Epithelial cell of prostate (primary cell): ENCODE results near the gene PFN1.

ENCODE experiments used
- DNase-seq: peaks from one replicate; pipeline ENCODE4 v3.0.0-alpha.2; 2011; ENCODE audit warnings: low read depth, low spot score
- H3K27ac ChIP-seq: fragments of 450-650 bp; 2 replicates; pipeline ENCODE4 v1.5.1; 2017; ENCODE audit warnings: mild to moderate bottlenecking

PFN1 gene

DNA sequence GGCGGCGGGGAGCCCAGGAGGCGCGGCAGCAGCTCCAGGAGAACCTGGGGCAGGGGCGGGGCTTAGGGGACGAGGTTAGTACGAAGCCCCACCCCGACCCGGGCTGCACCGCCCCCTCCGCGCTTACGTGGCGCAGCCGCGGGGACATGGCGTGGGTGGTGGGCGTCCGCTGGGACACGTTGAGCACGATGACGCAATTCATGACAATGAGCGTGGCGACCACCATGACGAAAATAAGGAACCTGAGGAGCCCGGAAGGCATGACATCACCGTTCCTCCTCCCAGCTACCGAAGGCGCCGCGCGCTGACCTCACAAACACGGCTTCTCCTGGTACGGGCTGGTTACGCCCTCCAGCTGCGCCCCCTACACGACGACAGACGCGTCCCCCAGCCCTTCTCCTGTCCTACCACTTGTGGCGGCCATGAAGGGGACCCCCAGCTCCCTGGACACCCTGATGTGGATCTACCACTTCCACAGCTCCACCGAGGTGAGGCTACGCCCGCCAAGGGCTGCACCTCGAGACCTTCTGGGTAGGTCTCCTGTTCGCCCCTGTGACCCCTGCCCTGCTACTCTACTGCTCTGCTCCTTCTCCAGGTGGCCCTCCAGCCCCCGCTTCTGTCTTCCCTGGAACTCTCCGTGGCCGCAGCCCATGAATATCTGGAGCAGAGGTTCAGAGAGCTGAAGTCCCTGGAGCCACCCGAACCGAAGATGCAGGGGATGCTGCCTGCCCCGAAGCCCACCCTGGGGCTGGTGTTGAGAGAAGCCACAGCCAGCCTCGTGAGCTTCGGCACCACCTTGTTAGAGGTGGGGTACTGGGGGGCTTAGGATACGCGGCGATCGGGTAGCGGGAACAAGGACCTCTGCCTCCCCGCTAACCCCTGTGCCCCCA lies 48.7 kb downstream of the PFN1 start, which contains the start of gene C17orf107:
TSS of gene C17orf107 (plus strand) at position 196 of the 890 bp plus-strand sequence. CDS start at position 423, 227 bp downstream.
- H3K27ac ChIP-seq, result no peak within 1 kb of the TSS
- no peak for DNase-seq

DNA sequence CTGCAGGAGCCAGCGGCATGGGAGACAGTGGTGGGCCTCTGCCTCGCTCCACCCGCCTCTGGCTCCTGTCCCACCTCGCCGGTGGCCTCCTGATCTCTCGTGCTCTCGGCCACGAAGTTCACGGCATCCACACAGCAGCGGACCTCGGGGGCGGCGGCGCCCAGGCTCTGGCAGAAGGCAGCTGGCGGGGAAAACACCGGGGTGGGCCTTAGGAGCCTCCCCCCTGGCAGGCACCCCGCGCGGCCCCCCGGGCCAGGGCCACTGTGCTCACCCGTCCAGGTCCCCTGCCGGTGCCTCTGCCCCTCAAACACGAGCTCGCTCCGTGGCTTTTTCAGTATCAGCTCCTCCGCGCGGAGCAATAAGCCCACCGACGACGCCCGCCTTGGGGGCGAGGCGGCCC lies 49.4 kb downstream of the PFN1 start:
- no peak overlapping the region for H3K27ac ChIP-seq
- no peak for DNase-seq

DNA sequence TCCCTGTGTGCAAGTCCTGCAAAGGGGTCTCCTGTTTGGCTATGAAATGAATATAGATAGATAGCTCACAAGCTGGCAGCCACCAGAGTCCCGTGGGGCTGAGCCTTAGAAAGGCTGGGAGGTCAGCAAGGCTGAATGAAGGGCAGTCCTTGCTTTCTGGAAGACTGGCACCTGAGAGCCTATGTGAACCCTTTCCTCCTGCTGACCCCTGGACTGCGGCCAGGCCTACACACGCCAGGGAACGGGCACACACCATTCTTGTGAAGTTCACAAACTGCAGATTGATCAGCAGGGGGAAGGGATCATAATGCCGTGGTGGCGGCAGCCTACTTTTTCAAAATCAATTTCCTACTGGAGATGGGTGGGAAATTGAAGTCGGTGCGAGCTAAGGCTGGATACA lies 50.0 kb downstream of the PFN1 start:
- H3K27ac ChIP-seq, result no peak overlapping the region
- no peak for DNase-seq

DNA sequence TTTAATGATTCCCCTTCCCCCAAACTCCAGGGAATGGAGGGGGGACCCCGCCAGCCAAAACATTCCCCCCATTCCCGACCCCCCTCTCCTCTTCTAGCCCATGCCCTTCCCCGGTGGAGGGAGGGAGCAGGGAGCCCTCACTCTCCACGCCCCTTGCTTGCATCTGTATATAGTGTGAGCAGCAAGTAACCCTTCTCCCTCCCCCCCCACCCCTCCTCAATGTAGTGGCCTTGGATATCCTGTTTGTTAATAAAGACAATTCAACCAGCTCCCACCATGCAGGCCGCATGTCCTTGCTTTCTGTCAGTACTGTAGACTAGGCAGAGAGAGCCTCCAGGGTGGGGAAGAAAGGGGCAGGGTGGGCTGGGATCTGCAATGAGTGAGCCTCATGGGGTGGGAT lies 50.5 kb downstream of the PFN1 start:
- H3K27ac ChIP-seq, result no peak overlapping the region
- DNase-seq, result no peak

DNA sequence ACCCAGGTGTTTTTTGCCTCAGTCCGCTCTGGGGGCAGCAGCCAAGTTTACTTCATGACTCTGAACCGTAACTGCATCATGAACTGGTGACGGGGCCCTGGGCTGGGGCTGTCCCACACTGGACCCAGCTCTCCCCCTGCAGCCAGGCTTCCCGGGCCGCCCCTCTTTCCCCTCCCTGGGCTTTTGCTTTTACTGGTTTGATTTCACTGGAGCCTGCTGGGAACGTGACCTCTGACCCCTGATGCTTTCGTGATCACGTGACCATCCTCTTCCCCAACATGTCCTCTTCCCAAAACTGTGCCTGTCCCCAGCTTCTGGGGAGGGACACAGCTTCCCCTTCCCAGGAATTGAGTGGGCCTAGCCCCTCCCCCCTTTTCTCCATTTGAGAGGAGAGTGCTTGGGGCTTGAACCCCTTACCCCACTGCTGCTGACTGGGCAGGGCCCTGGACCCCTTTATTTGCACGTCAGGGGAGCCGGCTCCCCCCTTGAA lies 51.1 kb downstream of the PFN1 start:
- no peak for DNase-seq
- H3K27ac ChIP-seq, result no peak overlapping the region

DNA sequence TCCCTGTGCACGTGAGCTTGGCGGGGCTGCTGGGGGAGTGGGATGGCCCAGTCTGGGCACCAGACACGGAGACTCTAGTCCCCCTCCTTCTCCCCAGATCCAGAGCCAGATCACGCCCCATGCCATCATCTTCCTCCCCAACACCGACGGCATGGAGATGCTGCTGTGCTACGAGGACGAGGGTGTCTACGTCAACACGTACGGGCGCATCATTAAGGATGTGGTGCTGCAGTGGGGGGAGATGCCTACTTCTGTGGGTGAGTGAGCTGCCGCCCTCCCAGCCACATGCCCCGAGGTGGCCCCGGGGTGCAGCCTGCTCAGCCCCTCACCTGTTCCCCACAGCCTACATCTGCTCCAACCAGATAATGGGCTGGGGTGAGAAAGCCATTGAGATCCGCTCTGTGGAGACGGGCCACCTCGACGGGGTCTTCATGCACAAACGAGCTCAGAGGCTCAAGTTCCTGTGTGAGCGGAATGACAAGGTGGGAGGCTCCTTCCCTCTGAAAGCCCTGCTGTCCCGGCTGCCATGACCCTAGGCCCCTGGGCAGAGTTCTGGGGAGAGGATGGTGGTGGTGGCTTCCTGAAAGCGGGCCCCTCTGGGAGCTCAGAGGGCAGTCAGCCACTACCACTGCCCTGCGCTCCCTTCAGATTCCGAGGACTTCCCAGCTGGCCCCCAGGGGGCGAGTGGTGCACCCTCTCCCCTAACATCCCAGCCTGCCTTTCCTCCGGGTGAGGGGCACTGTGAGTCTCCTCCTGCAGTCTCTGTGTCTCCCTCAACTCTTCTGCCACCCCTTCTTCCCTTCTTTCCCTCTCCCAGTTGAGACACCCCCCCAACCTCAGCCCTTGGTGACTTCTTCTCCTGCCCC lies 51.8 kb downstream of the PFN1 start:
- no peak for DNase-seq
- H3K27ac ChIP-seq, result no peak overlapping the region

DNA sequence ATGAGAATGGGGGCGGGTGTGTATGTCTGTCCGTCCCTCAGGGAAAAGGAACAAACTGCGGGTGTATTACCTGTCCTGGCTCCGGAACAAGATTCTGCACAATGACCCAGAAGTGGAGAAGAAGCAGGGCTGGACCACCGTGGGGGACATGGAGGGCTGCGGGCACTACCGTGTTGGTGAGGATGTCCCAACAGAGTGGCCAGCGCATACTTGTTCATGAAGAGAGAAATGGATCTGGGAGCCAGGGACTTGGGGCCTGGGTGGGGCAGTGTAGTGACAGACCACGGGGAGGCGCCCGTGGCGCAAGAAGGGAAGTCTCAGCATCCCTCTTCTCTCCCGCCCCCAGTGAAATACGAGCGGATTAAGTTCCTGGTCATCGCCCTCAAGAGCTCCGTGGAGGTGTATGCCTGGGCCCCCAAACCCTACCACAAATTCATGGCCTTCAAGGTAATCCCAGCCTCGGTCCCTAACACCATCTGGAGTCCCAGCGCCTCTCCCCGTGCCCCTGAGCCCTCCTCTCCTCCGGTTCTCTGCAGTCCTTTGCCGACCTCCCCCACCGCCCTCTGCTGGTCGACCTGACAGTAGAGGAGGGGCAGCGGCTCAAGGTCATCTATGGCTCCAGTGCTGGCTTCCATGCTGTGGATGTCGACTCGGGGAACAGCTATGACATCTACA lies 52.5 kb downstream of the PFN1 start:
- no peak overlapping the region for H3K27ac ChIP-seq
- no peak for DNase-seq
